ENCODE data around the gene ZMIZ1.

The ZMIZ1 gene

DNA sequence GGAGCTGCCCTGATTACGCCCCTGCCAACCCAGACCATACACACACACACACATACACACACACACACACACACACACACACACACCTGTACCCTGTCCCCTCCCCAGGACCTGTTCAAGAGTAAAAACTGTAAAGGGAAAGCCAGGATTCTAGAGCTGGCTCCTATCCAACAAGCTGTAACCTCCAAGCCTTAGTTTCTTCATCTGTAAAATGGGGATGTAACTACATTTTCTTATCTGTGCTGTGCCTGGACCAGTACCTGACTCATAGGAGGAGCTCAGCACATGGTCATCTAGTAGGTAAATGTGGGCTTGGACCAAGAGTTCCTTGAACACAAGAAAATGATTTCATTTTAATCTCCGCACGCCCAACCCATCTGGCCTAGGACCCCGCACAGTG, 128.8 kb downstream of the ZMIZ1 start:
- TF ChIP-seq REST (IDR thresholded peaks at IDR 0.05; ENCODE audit: insufficient read depth in 1 of 2, low read depth in 2 of 2, low read length in 2 of 2) (no peak), POLR2AphosphoS5 (IDR thresholded peaks at IDR 0.05; ENCODE audit: low read depth, low read length) (no peak), FOXP2 (optimal IDR thresholded peaks at IDR 0.05; ENCODE audit: borderline replicate concordance, extremely low read depth, extremely low read length, insufficient read depth) (no peak), TAF1 (IDR thresholded peaks at IDR 0.05; ENCODE audit: borderline replicate concordance, insufficient read depth, low read length) (no peak), SIN3A (IDR thresholded peaks at IDR 0.05; ENCODE audit: borderline replicate concordance, insufficient read depth, low read length) (no peak)

GRCh38 chr10:79200346-79200745, 131.6 kb downstream of the ZMIZ1 start:
- TF ChIP-seq TAF1 (IDR thresholded peaks at IDR 0.05; ENCODE audit: borderline replicate concordance, insufficient read depth, low read length) (no peak), REST (IDR thresholded peaks at IDR 0.05; ENCODE audit: insufficient read depth in 1 of 2, low read depth in 2 of 2, low read length in 2 of 2) (no peak), POLR2AphosphoS5 (IDR thresholded peaks at IDR 0.05; ENCODE audit: low read depth, low read length) (no peak), FOXP2 (optimal IDR thresholded peaks at IDR 0.05; ENCODE audit: borderline replicate concordance, extremely low read depth, extremely low read length, insufficient read depth) (no peak), SIN3A (IDR thresholded peaks at IDR 0.05; ENCODE audit: borderline replicate concordance, insufficient read depth, low read length) (no peak)

DNA sequence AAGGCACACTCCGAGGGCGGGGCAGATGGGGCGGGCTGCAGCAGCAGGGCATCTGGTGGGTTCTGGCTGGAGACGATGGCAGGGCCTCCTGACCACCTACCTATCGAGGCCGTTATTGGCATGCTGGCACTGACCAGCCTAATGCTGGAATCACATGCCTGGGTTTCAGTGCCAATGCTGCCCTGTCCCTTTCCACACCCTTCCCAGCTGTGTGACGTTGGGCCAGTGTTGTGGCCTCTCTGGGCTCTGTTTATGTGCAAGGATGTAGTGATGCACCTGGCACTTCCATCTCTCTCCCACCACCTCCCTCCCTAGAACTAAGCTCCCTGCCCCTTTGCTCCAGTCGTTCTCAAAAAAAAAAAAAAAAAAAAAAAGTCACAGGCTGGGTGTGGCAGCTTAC, 132.9 kb downstream of the ZMIZ1 start:
- TF ChIP-seq REST (IDR thresholded peaks at IDR 0.05; ENCODE audit: insufficient read depth in 1 of 2, low read depth in 2 of 2, low read length in 2 of 2) (no peak), FOXP2 (optimal IDR thresholded peaks at IDR 0.05; ENCODE audit: borderline replicate concordance, extremely low read depth, extremely low read length, insufficient read depth) (no peak), SIN3A (IDR thresholded peaks at IDR 0.05; ENCODE audit: borderline replicate concordance, insufficient read depth, low read length) (no peak), POLR2AphosphoS5 (IDR thresholded peaks at IDR 0.05; ENCODE audit: low read depth, low read length) (no peak), TAF1 (IDR thresholded peaks at IDR 0.05; ENCODE audit: borderline replicate concordance, insufficient read depth, low read length) (no peak)

- TF ChIP-seq TAF1 (IDR thresholded peaks at IDR 0.05; ENCODE audit: borderline replicate concordance, insufficient read depth, low read length) (no peak), REST (IDR thresholded peaks at IDR 0.05; ENCODE audit: insufficient read depth in 1 of 2, low read depth in 2 of 2, low read length in 2 of 2) (no peak), SIN3A (IDR thresholded peaks at IDR 0.05; ENCODE audit: borderline replicate concordance, insufficient read depth, low read length) (no peak), FOXP2 (optimal IDR thresholded peaks at IDR 0.05; ENCODE audit: borderline replicate concordance, extremely low read depth, extremely low read length, insufficient read depth) (no peak), POLR2AphosphoS5 (IDR thresholded peaks at IDR 0.05; ENCODE audit: low read depth, low read length) (no peak)
Observed at GRCh38 chr10:79202188-79203013, 133.6 kb downstream of the ZMIZ1 start.
